CD4-positive, CD25-positive, alpha-beta regulatory T cell (primary cell): ENCODE data around the gene KBTBD6. TPM values are rescaled to one million over a fixed set of nuclear protein-coding genes. Genes with fewer than 3 reads are reported as not detected.
"Not testable (repeated sequence)": the region's sequence is repeated elsewhere in the genome, so short reads cannot be mapped to it uniquely, and the experiment has no call there.

Experiments
- ATAC-seq, 2 donors: fragments of 150-1000 bp; cut with Tn5 transposase; one replicate each; pipeline ENCODE4 v1.10.0; 2021; ENCODE audit warnings: low read depth in 2 of 2, moderate number of reproducible peaks in 2 of 2, moderate library complexity in 1 of 2
- DNase-seq, 3 donors: peaks; one replicate each; pipeline versions ENCODE4 v3.0.0 to v3.0.0-alpha.2; 2012 to 2022; ENCODE audit warnings: mixed read lengths in 1 of 3
- H3K27ac ChIP-seq: one replicate; pipeline ENCODE4 v1.7.0; 2013; ENCODE audit warnings: mild to moderate bottlenecking, low read length; ENCODE audit not compliant: insufficient read depth, poor library complexity, severe bottlenecking
- H3K27me3 ChIP-seq: one replicate; pipeline ENCODE4 v1.7.0; 2013; ENCODE audit warnings: low read length; ENCODE audit not compliant: control insufficient read depth, insufficient read depth
- H3K36me3 ChIP-seq: one replicate; pipeline ENCODE4 v1.7.0; 2013; ENCODE audit warnings: mild to moderate bottlenecking, low read length, moderate library complexity; ENCODE audit not compliant: control insufficient read depth, insufficient read depth
- H3K4me1 ChIP-seq: 2 replicates; pipeline ENCODE4 v1.7.0; 2013; ENCODE audit warnings: mild to moderate bottlenecking, low read length; ENCODE audit not compliant: insufficient read depth, control insufficient read depth, poor library complexity, severe bottlenecking
- H3K4me3 ChIP-seq: one replicate; pipeline ENCODE4 v1.7.0; 2013; ENCODE audit warnings: low read depth, mild to moderate bottlenecking, low read length, moderate library complexity
- H3K9me3 ChIP-seq, 2 experiments: 1 replicate in 1 of 2; 2 replicates in 1 of 2; pipeline ENCODE4 v1.7.0; 2013; ENCODE audit warnings: low read length in 2 of 2, mild to moderate bottlenecking in 1 of 2, moderate library complexity in 1 of 2; ENCODE audit not compliant: control insufficient read depth in 2 of 2
- H3K27ac Mint-ChIP-seq, 3 donors: one replicate each; pipeline ENCODE4 v1.8.0; 2020 to 2022; ENCODE audit warnings: mild to moderate bottlenecking in 3 of 3, mixed read lengths in 3 of 3, moderate library complexity in 2 of 3
- H3K27me3 Mint-ChIP-seq: one replicate; pipeline ENCODE4 v1.8.0; 2022; ENCODE audit warnings: mild to moderate bottlenecking, mixed read lengths
- H3K36me3 Mint-ChIP-seq: one replicate; pipeline ENCODE4 v1.8.0; 2020; ENCODE audit warnings: mixed read lengths
- H3K4me1 Mint-ChIP-seq, 4 donors: one replicate each; pipeline ENCODE4 v1.8.0; 2020 to 2022; ENCODE audit warnings: mixed read lengths in 4 of 4, mild to moderate bottlenecking in 1 of 4
- H3K4me3 Mint-ChIP-seq, 4 donors: one replicate each; pipeline ENCODE4 v1.8.0; 2020 to 2022; ENCODE audit warnings: mild to moderate bottlenecking in 4 of 4, mixed read lengths in 4 of 4, moderate library complexity in 3 of 4
- H3K9me3 Mint-ChIP-seq, 7 donors: one replicate each; pipeline ENCODE4 v1.8.0; 2020 to 2022; ENCODE audit warnings: mixed read lengths in 7 of 7, mild to moderate bottlenecking in 3 of 7, moderate library complexity in 2 of 7
- polyA plus RNA-seq, 4 donors: library from polyadenylated mRNA; unstranded; fragments of 300-500 nt; fragmentation: Illumina TruSeq; gene quantifications; one replicate each; pipeline ENCODE4 v1.2.3, GENCODE V29; 2021
- total RNA-seq: library from RNA; stranded (reverse); gene quantifications from one replicate; pipeline ENCODE4 v1.2.3, GENCODE V29; 2022

The KBTBD6 gene
- total and polyA plus RNA-seq, 5 donors from 2014 or later: 1.8 to 4.1 (median 3.8) TPM

GRCh38 chr13:41131660-41132511 is 716 bp downstream of the KBTBD6 start:
- DNase-seq, H3K27me3 Mint-ChIP-seq, H3K9me3 ChIP-seq, H3K9me3 Mint-ChIP-seq, H3K27me3 ChIP-seq, H3K36me3 Mint-ChIP-seq, H3K36me3 ChIP-seq: not testable (repeated sequence)
- Mint-ChIP-seq H3K4me3 (peak overlapping the region; percentile 94 to 99 (median 98)), H3K27ac (peak overlapping the region; percentile 90 to 95 (median 94)), H3K4me1 (peaks cover 25 to 71% (median 40%) of the 10 kb centered on the region in 4 donors)
- Histone ChIP-seq H3K27ac (peak overlapping the region; percentile 74), H3K4me1 (peaks cover 32% of the 10 kb centered on the region), H3K4me3 (peak overlapping the region; percentile 94)
- peak in 1 of 2 donors; percentile 1 for ATAC-seq

- ATAC-seq, H3K36me3 ChIP-seq, H3K27ac ChIP-seq, H3K9me3 ChIP-seq, H3K27me3 ChIP-seq, H3K9me3 Mint-ChIP-seq, DNase-seq, H3K36me3 Mint-ChIP-seq, H3K27me3 Mint-ChIP-seq: not testable (repeated sequence)
- Mint-ChIP-seq H3K4me1 (peaks cover 25 to 68% (median 40%) of the 10 kb centered on the region in 4 donors), H3K27ac (peak overlapping the region; percentile 7 to 94 (median 58)), H3K4me3 (peak overlapping the region; percentile 94 to 99 (median 98))
- peak overlapping the region; percentile 77 for H3K4me3 ChIP-seq
- H3K4me1 ChIP-seq: peaks cover 32% of the 10 kb centered on the region
These were observed 1.4 kb downstream of the KBTBD6 start for GRCh38 chr13:41131189-41131588.

- Histone ChIP-seq H3K9me3 (no peaks in the 10 kb centered on the region), H3K36me3 (peaks cover 8% of the 10 kb centered on the region), H3K27ac (no peak overlapping the region), H3K4me3 (peak overlapping the region; percentile 77), H3K27me3 (no peaks in the 10 kb centered on the region), H3K4me1 (peaks cover 32% of the 10 kb centered on the region)
- no peaks in the 10 kb centered on the region for H3K27me3 Mint-ChIP-seq
- H3K4me1 Mint-ChIP-seq: peaks cover 25 to 68% (median 40%) of the 10 kb centered on the region in 4 donors
- ATAC-seq (no peak), DNase-seq (peak in 1 of 3 donors; percentile 31)
- H3K4me3 Mint-ChIP-seq: peak overlapping the region; percentile 94 to 99 (median 98)
- peaks cover 8% of the 10 kb centered on the region for H3K36me3 Mint-ChIP-seq
- peaks cover 0 to 2% (median 1%) of the 10 kb centered on the region in 7 donors for H3K9me3 Mint-ChIP-seq
- peak overlapping the region in 1 of 3 donors; percentile 64 for H3K27ac Mint-ChIP-seq
These were observed 2.2 kb downstream of the KBTBD6 start for GRCh38 chr13:41130356-41130755.

- ATAC-seq (no peak), DNase-seq (no peak)
- peaks cover 0 to 2% (median 1%) of the 10 kb centered on the region in 7 donors for H3K9me3 Mint-ChIP-seq
- Histone ChIP-seq H3K4me1 (peaks cover 28% of the 10 kb centered on the region), H3K9me3 (no peaks in the 10 kb centered on the region), H3K4me3 (no peak overlapping the region), H3K27me3 (no peaks in the 10 kb centered on the region), H3K27ac (no peak overlapping the region), H3K36me3 (peaks cover 8% of the 10 kb centered on the region)
- H3K27ac Mint-ChIP-seq: no peak overlapping the region
- peaks cover 21 to 56% (median 36%) of the 10 kb centered on the region in 4 donors for H3K4me1 Mint-ChIP-seq
- H3K4me3 Mint-ChIP-seq: peak overlapping the region in 1 of 4 donors; percentile 45
- H3K36me3 Mint-ChIP-seq: peaks cover 8% of the 10 kb centered on the region
- no peaks in the 10 kb centered on the region for H3K27me3 Mint-ChIP-seq
These were observed 4.9 kb downstream of the KBTBD6 start for GRCh38 chr13:41127701-41128100.

- no peaks in the 10 kb centered on the region for H3K27me3 ChIP-seq
- no peaks in the 10 kb centered on the region for H3K9me3 ChIP-seq
- no peak overlapping the region for H3K4me3 ChIP-seq
- ATAC-seq (peak; percentile 28 to 31), DNase-seq (peak in 1 of 3 donors; percentile 14)
- H3K27me3 Mint-ChIP-seq: no peaks in the 10 kb centered on the region
- H3K36me3 ChIP-seq: peaks cover 8% of the 10 kb centered on the region
- peaks cover 0 to 2% (median 0%) of the 10 kb centered on the region in 7 donors for H3K9me3 Mint-ChIP-seq
- H3K27ac ChIP-seq: no peak overlapping the region
- H3K36me3 Mint-ChIP-seq: peaks cover 5% of the 10 kb centered on the region
- H3K27ac Mint-ChIP-seq: no peak overlapping the region
- peak overlapping the region in 1 of 4 donors; percentile 79 for H3K4me3 Mint-ChIP-seq
- H3K4me1 Mint-ChIP-seq: peaks cover 4 to 21% (median 10%) of the 10 kb centered on the region in 4 donors
- no peaks in the 10 kb centered on the region for H3K4me1 ChIP-seq
These were observed 9.8 kb downstream of the KBTBD6 start for GRCh38 chr13:41122838-41123237.

GRCh38 chr13:41117869-41118268 is 14.7 kb downstream of the KBTBD6 start:
- Histone ChIP-seq H3K4me3 (no peak overlapping the region), H3K27ac (no peak overlapping the region), H3K36me3 (no peaks in the 10 kb centered on the region), H3K4me1 (no peaks in the 10 kb centered on the region), H3K27me3 (no peaks in the 10 kb centered on the region), H3K9me3 (no peaks in the 10 kb centered on the region)
- no peaks in the 10 kb centered on the region for H3K9me3 Mint-ChIP-seq
- DNase-seq (no peak), ATAC-seq (no peak)
- H3K4me1 Mint-ChIP-seq: peaks cover 2 to 6% (median 4%) of the 10 kb centered on the region in 4 donors
- no peak overlapping the region for H3K4me3 Mint-ChIP-seq
- no peak overlapping the region for H3K27ac Mint-ChIP-seq
- H3K27me3 Mint-ChIP-seq: no peaks in the 10 kb centered on the region
- no peaks in the 10 kb centered on the region for H3K36me3 Mint-ChIP-seq

GRCh38 chr13:41111454-41111853 is 21.1 kb downstream of the KBTBD6 start:
- Histone ChIP-seq H3K9me3 (no peaks in the 10 kb centered on the region), H3K27ac (no peak overlapping the region), H3K27me3 (no peaks in the 10 kb centered on the region), H3K4me3 (no peak overlapping the region), H3K36me3 (no peaks in the 10 kb centered on the region), H3K4me1 (no peaks in the 10 kb centered on the region)
- no peak for ATAC-seq
- no peaks in the 10 kb centered on the region for H3K27me3 Mint-ChIP-seq
- H3K9me3 Mint-ChIP-seq: no peaks in the 10 kb centered on the region
- H3K4me3 Mint-ChIP-seq: no peak overlapping the region
- H3K4me1 Mint-ChIP-seq: no peaks in the 10 kb centered on the region
- H3K36me3 Mint-ChIP-seq: no peaks in the 10 kb centered on the region
- peak overlapping the region in 1 of 3 donors; percentile 25 for H3K27ac Mint-ChIP-seq
- no peak for DNase-seq
